Stimulated activated naive CD8-positive, alpha-beta T cell treated with anti-CD3 and anti-CD28 coated beads, Interleukin-15, amount 100 ng/mL, for 72 hours (primary cell): ENCODE results near the gene UNG.
"Not testable (repeated sequence)": the region's sequence is repeated elsewhere in the genome, so short reads cannot be mapped to it uniquely, and the experiment has no call there.

Experiments used
- ATAC-seq: fragments of 150-1000 bp; cut with Tn5 transposase; 2 replicates; pipeline ENCODE4 v1.10.0; 2021; ENCODE audit warnings: mild to moderate bottlenecking, moderate library complexity
- DNase-seq, 2 donors: peaks; one replicate each; pipeline ENCODE4 v3.0.0; 2021 to 2022
- H3K27ac Mint-ChIP-seq, 2 donors: one replicate each; pipeline ENCODE4 v1.8.0; 2022; ENCODE audit warnings: mild to moderate bottlenecking in 2 of 2, mixed read lengths in 2 of 2, moderate library complexity in 2 of 2
- H3K27me3 Mint-ChIP-seq: one replicate; pipeline ENCODE4 v1.8.0; 2022; ENCODE audit warnings: mixed read lengths
- H3K4me1 Mint-ChIP-seq: one replicate; pipeline ENCODE4 v1.8.0; 2022; ENCODE audit warnings: mild to moderate bottlenecking, mixed read lengths
- H3K4me3 Mint-ChIP-seq, 2 donors: one replicate each; pipeline ENCODE4 v1.8.0; 2022; ENCODE audit warnings: mild to moderate bottlenecking in 2 of 2, mixed read lengths in 2 of 2, moderate library complexity in 1 of 2
- H3K9me3 Mint-ChIP-seq, 2 donors: one replicate each; pipeline ENCODE4 v1.8.0; 2022; ENCODE audit warnings: mixed read lengths in 2 of 2

The UNG gene

DNA sequence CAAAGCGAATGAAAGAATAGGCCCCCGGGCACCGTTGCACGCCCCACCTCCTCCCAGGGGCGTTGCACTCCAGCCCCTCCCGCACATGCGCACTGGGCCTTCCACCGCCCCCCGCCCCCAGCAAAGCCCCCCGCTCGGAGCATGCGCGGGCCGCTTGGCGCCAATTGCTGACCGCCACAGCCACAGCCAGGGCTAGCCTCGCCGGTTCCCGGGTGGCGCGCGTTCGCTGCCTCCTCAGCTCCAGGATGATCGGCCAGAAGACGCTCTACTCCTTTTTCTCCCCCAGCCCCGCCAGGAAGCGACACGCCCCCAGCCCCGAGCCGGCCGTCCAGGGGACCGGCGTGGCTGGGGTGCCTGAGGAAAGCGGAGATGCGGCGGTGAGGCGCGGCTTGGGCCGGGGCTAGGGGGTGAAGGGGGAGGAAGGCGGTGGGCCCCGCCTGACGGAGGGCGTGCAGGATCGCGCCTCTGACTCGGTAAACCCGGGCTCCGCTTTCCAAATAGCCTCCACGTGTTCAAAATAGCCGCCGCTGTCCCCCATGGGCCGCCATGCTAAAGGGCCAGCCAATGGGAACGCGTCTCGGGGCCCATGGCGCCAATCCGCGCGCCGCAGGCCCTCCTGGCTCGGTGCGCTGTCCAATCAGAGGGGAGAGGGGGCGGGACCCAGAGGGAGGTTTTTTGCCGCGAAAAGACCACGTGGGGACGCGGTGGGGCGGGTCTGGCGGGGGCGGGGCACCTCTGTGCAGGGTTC is at the start of gene UNG:
Gene UNG, plus strand, starts transcription at position 163 of the 748 bp plus-strand sequence. Its CDS starts 83 bp downstream, at position 246.
- peak within 1 kb of the TSS; percentile 82 to 96 for H3K4me3 Mint-ChIP-seq
- ATAC-seq: peak; percentile 92

DNA sequence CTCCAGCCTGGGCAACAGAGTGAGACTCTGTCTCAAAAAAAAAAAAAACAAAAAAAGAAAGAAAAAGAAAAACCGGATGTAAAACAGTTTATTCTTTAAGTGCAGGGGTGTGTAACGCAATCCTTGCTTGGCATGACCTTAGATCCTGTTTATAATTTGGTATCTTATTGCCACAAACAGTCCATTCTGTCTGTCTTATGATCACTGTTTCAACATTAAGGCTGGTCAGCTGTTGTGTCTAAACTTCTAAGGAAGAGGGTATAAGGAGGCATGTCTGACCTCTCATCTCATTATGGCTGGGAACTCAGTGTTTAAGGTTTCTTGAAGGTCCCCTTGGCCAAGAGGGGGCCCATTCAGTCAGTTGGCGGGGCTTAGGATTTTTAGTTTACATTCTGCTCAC is 48.7 kb upstream of the UNG start:
- H3K27ac Mint-ChIP-seq, ATAC-seq, H3K27me3 Mint-ChIP-seq, H3K9me3 Mint-ChIP-seq, H3K4me1 Mint-ChIP-seq, DNase-seq, H3K4me3 Mint-ChIP-seq: not testable (repeated sequence)

More for the DNA sequence above, at the start of gene UNG:
- Mint-ChIP-seq H3K9me3 (no peaks in the 10 kb centered on the region), H3K4me1 (peaks cover 40% of the 10 kb centered on the region), H3K27me3 (no peaks in the 10 kb centered on the region), H3K27ac (peak within 1 kb of the TSS; percentile 93 to 99)
- peak; percentile 95 to 97 for DNase-seq

DNA sequence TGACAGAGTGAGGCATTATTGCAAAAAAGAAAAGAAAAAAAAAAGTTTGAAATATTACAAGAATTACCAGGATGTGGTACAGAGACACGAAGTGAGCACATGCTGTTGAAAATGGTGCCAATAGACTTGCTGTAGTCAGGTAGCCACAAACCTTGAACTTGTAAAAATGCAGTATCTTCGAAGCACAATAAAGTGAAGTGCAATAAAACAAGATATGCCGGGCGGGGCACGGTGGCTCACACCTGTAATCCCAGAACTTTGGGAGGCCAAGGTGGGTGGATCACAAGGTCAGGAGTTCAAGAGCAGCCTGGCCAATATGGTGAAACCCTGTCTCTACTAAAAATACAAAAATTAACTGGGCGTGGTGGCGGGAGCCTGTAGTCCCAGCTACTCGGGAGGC is 47.6 kb upstream of the UNG start:
- H3K4me3 Mint-ChIP-seq, H3K27ac Mint-ChIP-seq, DNase-seq, ATAC-seq, H3K27me3 Mint-ChIP-seq, H3K9me3 Mint-ChIP-seq: not testable (repeated sequence)
- peaks cover 12% of the 10 kb centered on the region for H3K4me1 Mint-ChIP-seq

DNA sequence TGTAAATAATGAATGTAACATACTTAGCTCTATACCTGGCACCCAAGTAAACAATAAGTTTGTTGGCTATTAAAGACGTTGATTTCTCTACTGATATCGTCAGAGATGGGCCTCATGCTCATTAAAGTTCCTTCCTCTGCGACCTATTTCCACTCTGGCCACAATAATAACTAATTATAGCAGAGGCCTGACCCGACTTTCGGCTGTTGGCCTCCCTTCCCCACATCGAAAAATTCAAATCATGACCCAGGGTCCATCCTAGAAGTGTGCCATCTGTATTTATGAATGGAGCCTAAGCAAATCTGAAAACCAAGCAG is 45.3 kb upstream of the UNG start:
- Mint-ChIP-seq H3K27me3 (no peaks in the 10 kb centered on the region), H3K9me3 (no peaks in the 10 kb centered on the region), H3K27ac (peak overlapping the region; percentile 90 to 96), H3K4me3 (peak overlapping the region; percentile 93 to 97), H3K4me1 (peaks cover 12% of the 10 kb centered on the region)
- DNase-seq (no peak), ATAC-seq (no peak)

DNA sequence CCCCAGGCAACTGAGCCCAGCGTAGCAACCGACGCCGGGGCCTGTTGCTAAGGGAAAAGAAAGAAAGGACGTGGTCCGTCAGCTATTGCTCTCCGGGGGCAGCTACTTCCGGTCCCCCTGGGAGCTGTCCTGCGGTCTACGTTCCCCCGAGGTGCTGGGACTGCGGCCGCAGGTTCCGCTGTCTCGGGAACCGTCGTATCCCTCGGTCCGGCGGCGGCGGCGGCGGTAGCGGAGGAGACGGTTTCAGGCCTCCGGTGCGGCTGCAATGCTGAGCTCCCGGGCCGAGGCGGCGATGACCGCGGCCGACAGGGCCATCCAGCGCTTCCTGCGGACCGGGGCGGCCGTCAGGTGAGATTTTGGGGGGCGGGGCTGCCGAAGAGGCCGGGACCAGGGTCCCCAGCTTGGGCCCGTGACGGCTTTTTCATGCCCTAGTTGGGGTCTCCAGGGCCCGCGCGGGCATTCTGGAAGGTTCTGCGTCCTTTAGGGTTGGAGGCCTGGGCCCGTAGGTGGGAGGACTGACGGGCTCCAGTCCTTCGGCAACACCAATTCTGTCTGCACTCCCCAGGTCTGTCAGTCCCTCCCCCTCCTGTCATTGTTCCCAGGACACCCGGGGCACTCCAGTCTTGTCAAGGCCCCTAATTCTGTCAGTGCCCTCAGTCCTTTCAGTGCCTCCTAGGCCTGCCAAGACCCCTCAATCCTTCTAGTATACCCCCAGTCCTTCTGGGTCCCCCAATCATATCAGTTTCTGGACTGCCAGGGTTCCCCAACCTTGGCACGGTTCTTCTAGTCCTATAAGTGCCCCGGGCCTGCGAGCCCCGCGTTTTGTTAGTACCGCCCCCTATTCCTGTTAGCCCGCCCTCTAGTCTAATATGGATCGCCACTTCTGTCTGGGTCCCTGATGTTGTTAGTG is 44.7 kb upstream of the UNG start, which contains the start of gene USP30:
Gene USP30, plus strand, starts transcription at position 163 of the 910 bp plus-strand sequence. Its CDS starts 103 bp downstream, at position 266.
- H3K27ac Mint-ChIP-seq: peak within 1 kb of the TSS; percentile 96 to 97
- H3K4me1 Mint-ChIP-seq: peaks cover 12% of the 10 kb centered on the region
- H3K27me3 Mint-ChIP-seq: no peaks in the 10 kb centered on the region
- peak; percentile 85 for DNase-seq
- peak; percentile 89 for ATAC-seq
- H3K9me3 Mint-ChIP-seq: no peaks in the 10 kb centered on the region
- peak within 1 kb of the TSS; percentile 93 to 97 for H3K4me3 Mint-ChIP-seq

DNA sequence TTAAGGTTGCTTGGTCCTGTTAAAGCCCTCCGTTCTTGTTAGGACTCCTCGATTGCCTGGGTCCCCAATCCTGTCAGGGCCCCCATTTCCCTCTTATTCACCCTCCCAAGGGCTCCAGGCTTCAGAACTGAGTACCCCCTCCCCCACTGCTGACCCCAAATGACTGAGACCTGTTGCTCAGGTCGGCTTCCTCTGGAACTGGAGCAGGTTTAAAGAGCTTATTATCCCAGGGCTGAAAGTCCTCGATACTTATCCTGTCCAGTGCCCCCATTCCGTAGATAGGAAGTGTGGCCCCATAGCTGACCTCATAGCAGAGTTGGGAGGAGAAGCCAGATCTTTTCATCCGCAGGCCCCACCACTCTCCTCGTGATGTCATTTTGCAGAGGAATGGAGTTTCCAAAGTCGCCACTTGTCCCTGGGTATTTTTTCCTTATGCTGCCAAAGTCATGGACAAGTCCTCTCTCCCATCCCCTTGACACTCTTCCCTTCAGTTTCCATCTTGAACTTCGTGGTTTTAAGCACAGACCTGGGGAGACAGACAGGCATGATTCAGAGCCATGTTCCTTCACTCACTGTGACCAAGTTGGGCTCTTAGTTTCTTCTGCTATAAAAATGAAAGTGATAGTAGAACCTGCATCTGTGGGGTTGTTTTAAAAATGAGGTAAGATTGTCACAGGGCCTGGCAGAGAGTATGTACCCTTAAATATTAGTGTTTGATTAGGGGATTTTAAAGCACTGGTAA is 43.8 kb upstream of the UNG start:
- ATAC-seq (peak; percentile 78), DNase-seq (peak; percentile 21 to 32)
- Mint-ChIP-seq H3K4me1 (peaks cover 12% of the 10 kb centered on the region), H3K27me3 (no peaks in the 10 kb centered on the region), H3K27ac (peak overlapping the region; percentile 96 to 97), H3K9me3 (no peaks in the 10 kb centered on the region), H3K4me3 (peak overlapping the region; percentile 93 to 97)

DNA sequence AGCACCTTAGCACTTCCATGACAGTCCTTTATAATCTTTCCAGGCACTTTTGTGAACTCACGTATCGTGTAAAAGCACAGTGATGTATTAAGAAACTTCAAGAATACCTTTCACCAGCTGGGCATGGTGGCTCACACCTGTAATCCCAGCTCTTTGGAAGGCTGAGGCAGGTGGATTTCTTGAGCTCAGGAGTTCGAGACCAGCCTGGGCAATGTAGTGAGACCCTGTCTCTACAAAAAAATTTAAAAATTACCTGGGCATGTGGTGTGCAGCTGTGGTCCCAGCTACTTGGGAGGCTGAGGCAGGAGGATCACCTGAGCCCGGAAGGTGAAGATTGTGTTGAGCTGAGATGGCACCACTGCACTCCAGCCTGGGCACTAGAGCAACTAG is 43.3 kb upstream of the UNG start:
- not testable (repeated sequence) for H3K27me3 Mint-ChIP-seq, H3K9me3 Mint-ChIP-seq, DNase-seq
- peak; percentile 1 for ATAC-seq
- peak overlapping the region; percentile 96 to 97 for H3K27ac Mint-ChIP-seq
- H3K4me1 Mint-ChIP-seq: peaks cover 12% of the 10 kb centered on the region
- peak overlapping the region; percentile 93 to 97 for H3K4me3 Mint-ChIP-seq

DNA sequence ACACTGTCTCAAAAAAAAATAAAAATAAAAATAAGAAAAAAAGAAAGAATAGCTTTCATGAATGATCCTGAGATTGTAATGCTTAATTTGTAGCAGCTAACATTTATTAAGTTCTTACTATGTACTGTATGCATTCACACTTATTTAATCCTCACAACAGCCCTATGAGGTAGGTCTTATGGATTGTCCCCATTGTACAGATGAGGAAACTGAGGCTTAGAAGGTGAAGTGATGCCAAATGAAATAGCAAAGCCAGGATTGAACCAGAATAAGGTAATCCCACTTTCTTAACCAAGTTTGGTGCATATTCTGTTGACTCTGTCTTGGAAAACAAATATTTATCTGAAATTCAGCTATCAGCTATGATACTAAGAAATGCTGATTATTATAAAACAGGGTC is 42.9 kb upstream of the UNG start:
- Mint-ChIP-seq H3K27me3 (no peaks in the 10 kb centered on the region), H3K27ac (peak overlapping the region in 1 of 2 donors; percentile 97), H3K9me3 (no peaks in the 10 kb centered on the region), H3K4me1 (peaks cover 12% of the 10 kb centered on the region), H3K4me3 (peak overlapping the region in 1 of 2 donors; percentile 97)
- no peak for ATAC-seq
- DNase-seq: no peak

DNA sequence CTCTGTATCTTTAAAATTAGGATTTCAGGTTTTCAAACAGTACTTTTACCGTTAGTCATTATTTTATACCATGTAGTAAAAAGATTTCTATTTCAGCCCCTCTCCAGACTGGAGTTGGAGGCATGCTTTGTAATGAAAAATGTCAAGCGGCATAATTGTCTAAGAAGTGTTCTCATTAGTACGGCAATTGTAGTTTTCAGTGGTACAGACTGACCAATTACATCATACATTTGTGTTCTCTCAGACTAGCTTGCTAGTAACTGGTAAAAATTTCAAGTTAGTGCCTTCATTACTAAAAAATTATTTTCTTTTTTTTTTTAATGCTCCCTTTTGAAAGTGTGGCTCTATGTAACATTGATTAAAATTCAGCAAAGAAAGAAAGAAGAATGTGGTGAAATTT is 40.5 kb upstream of the UNG start:
- Mint-ChIP-seq H3K27ac (no peak overlapping the region), H3K4me3 (no peak overlapping the region), H3K9me3 (no peaks in the 10 kb centered on the region), H3K4me1 (peaks cover 10% of the 10 kb centered on the region), H3K27me3 (no peaks in the 10 kb centered on the region)
- DNase-seq (no peak), ATAC-seq (no peak)

DNA sequence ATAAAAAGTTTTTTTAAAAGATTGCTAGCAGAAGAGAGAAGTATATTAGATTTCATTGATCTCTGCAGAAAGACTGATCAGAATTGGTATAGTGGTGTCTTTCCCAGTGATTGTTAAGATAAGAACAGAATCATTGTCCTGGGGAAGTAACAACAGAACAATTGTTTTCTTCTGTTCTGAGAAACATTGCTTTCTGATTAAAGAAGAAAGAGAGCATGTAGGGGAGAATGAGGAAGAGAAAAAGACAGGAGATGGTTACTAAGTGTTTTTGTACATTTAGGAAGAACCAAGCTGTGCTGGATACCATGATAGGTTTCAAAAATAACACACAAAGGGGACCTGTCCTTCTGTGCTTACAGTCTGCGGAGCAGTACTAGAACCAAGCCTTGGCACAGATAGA is 40.0 kb upstream of the UNG start:
- Mint-ChIP-seq H3K27me3 (no peaks in the 10 kb centered on the region), H3K4me1 (peaks cover 5% of the 10 kb centered on the region), H3K9me3 (no peaks in the 10 kb centered on the region), H3K4me3 (no peak overlapping the region), H3K27ac (peak overlapping the region in 1 of 2 donors; percentile 86)
- DNase-seq: no peak
- ATAC-seq: no peak

DNA sequence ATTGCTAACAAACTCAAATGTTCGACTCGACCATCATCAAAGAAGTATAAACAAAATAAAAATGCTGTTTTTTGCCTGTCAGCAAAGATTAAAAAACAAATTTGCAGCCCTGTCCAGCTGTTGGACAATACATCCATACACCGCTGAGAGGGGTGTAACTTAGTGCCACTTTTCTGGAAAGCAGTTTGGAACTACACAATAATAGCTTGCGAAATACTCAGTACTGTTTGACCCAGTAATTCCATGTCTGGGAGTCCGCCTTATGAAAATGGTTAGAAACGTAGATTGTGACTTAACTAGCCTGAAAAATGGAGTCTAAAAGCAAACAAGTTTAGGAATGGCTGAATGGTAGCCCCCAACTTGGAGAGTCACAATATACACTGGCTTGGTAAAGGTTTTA is 38.6 kb upstream of the UNG start:
- H3K27ac Mint-ChIP-seq: no peak overlapping the region
- H3K9me3 Mint-ChIP-seq: no peaks in the 10 kb centered on the region
- ATAC-seq (no peak), DNase-seq (no peak)
- H3K4me3 Mint-ChIP-seq: no peak overlapping the region
- H3K27me3 Mint-ChIP-seq: no peaks in the 10 kb centered on the region
- H3K4me1 Mint-ChIP-seq: peaks cover 4% of the 10 kb centered on the region

DNA sequence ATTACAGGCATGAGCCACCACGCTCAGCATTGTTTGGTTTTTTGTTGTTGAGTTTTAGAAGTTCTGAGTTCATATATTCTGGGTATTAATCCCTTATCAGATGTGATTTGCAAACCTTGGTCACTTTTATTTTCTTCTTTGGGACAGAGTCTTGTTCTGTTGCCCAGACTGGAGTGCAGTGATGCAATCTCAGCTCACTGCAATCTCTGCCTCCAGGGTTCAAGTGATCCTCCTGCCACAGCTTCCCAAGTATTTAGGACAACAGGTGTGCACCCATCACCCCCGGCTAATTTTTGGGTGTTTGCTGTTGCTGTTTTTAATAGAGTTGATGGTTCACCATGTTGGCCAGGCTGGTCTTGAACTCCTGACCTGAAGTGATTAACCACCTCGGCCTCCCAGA is 33.3 kb upstream of the UNG start:
- ATAC-seq (no peak), DNase-seq (no peak)
- Mint-ChIP-seq H3K9me3 (no peaks in the 10 kb centered on the region), H3K27me3 (no peaks in the 10 kb centered on the region), H3K4me1 (no peaks in the 10 kb centered on the region), H3K4me3 (no peak overlapping the region), H3K27ac (no peak overlapping the region)

DNA sequence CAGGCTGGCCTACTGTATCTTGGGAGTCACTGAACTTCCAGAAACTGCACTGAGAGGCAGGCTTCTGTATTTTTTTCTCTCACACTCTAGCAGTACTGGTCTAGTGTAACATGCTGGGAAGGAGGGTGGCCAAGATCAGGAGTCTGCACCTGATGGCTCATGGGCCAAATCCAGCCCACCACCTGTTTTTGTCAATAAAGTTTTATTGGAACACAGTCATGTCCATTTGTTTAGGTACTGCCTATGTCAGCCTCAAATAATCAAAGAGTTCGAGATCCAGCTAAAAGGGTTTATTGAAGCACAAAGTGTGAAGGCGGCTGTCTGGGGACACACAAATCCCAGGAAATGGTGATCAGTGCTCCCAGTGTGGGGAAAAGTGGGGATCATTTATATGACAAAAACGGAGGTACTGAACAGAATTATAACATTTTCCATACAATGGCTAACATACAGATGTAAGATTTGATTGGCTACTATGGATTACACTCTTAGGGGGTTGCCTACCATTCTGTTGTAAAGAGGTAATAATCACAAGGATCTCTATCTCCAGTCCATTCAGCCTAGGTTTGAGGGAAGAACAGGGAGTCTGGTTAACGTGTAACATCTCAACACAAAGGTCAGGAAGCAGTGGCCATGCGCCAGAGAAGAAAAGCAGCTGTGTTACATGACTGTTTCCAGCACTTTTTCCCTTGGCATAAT is 32.1 kb upstream of the UNG start:
- DNase-seq (no peak), ATAC-seq (no peak)
- Mint-ChIP-seq H3K27me3 (no peaks in the 10 kb centered on the region), H3K27ac (peak overlapping the region in 1 of 2 donors; percentile 52), H3K4me1 (no peaks in the 10 kb centered on the region), H3K9me3 (no peaks in the 10 kb centered on the region), H3K4me3 (no peak overlapping the region)

DNA sequence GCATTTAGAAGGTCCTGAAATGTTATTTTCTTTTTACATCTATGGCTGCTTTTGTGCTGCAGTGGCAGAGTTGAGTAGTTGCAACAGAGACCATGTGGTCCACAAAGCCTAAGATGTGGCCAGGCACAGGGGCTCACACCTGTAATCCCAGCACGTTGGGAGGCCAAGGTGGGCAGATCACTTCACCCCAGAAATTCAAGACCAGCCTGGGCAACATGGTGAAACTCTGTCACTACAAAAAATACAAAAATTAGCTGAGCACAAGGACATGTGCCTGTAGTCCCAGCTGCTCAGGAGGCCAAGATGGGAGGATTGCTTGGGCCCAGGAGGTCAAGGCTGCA is 31.6 kb upstream of the UNG start:
- no peaks in the 10 kb centered on the region for H3K27me3 Mint-ChIP-seq
- H3K4me1 Mint-ChIP-seq: no peaks in the 10 kb centered on the region
- DNase-seq (no peak), ATAC-seq (no peak)
- H3K9me3 Mint-ChIP-seq: no peaks in the 10 kb centered on the region
- no peak overlapping the region for H3K27ac Mint-ChIP-seq
- no peak overlapping the region for H3K4me3 Mint-ChIP-seq
